Measurements from ENCODE around the gene EXD3. TPM values are rescaled to one million over a fixed set of nuclear protein-coding genes. Genes with fewer than 3 reads are reported as not detected.

Gene EXD3
- total and polyA plus RNA-seq, 2 of the 13 experiments (the other 11 are each of a cell fraction or from before 2014, with no cell fraction given): 2.7 to 4.8 TPM

- TF ChIP-seq, protein P1, sequence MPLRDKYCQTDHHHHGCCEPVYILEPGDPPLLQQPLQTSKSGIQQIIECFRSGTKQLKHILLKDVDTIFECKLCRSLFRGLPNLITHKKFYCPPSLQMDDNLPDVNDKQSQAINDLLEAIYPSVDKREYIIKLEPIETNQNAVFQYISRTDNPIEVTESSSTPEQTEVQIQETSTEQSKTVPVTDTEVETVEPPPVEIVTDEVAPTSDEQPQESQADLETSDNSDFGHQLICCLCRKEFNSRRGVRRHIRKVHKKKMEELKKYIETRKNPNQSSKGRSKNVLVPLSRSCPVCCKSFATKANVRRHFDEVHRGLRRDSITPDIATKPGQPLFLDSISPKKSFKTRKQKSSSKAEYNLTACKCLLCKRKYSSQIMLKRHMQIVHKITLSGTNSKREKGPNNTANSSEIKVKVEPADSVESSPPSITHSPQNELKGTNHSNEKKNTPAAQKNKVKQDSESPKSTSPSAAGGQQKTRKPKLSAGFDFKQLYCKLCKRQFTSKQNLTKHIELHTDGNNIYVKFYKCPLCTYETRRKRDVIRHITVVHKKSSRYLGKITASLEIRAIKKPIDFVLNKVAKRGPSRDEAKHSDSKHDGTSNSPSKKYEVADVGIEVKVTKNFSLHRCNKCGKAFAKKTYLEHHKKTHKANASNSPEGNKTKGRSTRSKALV (CRISPR knock-in tag; IDR thresholded peaks at IDR 0.05): 0 out of 2 replicates have a peak, but pooled peaks have one; percentile 33
- no peak for TF ChIP-seq SOX5 (CRISPR knock-in tag; IDR thresholded peaks at IDR 0.05; ENCODE audit: borderline replicate concordance)
- TF ChIP-seq NONO (IDR thresholded peaks at IDR 0.05): no peak
- 0 out of 2 replicates have a peak, but pooled peaks have one; percentile 27 for TF ChIP-seq NONO (CRISPR knock-in tag; conservative IDR thresholded peaks at IDR 0.05)
- no peak for TF ChIP-seq RAD51 (IDR thresholded peaks at IDR 0.05; ENCODE audit: borderline replicate concordance)
- TF ChIP-seq HOXA5 (CRISPR knock-in tag; IDR thresholded peaks at IDR 0.05): peak; percentile 57; the same call in 1 of the 2 replicates
- TF ChIP-seq RNF2 (conservative IDR thresholded peaks at IDR 0.05; ENCODE audit: low read depth): peak; percentile 61; the same call in 1 of the 2 replicates
- 0 out of 2 replicates have a peak, but pooled peaks have one; percentile 14 for TF ChIP-seq E2F1 (CRISPR knock-in tag; IDR thresholded peaks at IDR 0.05)
- no peak for TF ChIP-seq ZNF75D (CRISPR knock-in tag; IDR thresholded peaks at IDR 0.05; ENCODE audit: borderline replicate concordance)
- peak; percentile 25 for TF ChIP-seq AGO1 (IDR thresholded peaks at IDR 0.05; ENCODE audit: low read depth, low read length, poor library complexity, severe bottlenecking)
- no peak for TF ChIP-seq MIER2 (CRISPR knock-in tag; IDR thresholded peaks at IDR 0.05)
- peak; percentile 52; the same call in 1 of the 2 replicates for TF ChIP-seq MAZ (IDR thresholded peaks at IDR 0.05; ENCODE audit: borderline replicate concordance, low read depth, low read length)
- TF ChIP-seq MAZ (CRISPR knock-in tag; IDR thresholded peaks at IDR 0.05; ENCODE audit: low read depth): peak; percentile 79
- no peak for TF ChIP-seq ETS1 (CRISPR knock-in tag; IDR thresholded peaks at IDR 0.05)
- 0 out of 2 replicates have a peak, but pooled peaks have one; percentile 32 for TF ChIP-seq ARNTL (CRISPR knock-in tag; IDR thresholded peaks at IDR 0.05)
- TF ChIP-seq KDM1A (CRISPR knock-in tag; IDR thresholded peaks at IDR 0.05): no peak
- TF ChIP-seq ZNF275 (CRISPR knock-in tag; IDR thresholded peaks at IDR 0.05; ENCODE audit: borderline replicate concordance): peak; percentile 76; the same call in 1 of the 2 replicates
- no peak for TF ChIP-seq CREM (IDR thresholded peaks at IDR 0.05)
- TF ChIP-seq CREM (CRISPR knock-in tag; IDR thresholded peaks at IDR 0.05): no peak
- TF ChIP-seq, protein P2, sequence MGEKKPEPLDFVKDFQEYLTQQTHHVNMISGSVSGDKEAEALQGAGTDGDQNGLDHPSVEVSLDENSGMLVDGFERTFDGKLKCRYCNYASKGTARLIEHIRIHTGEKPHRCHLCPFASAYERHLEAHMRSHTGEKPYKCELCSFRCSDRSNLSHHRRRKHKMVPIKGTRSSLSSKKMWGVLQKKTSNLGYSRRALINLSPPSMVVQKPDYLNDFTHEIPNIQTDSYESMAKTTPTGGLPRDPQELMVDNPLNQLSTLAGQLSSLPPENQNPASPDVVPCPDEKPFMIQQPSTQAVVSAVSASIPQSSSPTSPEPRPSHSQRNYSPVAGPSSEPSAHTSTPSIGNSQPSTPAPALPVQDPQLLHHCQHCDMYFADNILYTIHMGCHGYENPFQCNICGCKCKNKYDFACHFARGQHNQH (CRISPR knock-in tag; IDR thresholded peaks at IDR 0.05): 0 out of 2 replicates have a peak, but pooled peaks have one; percentile 32
- TF ChIP-seq ZSCAN31 (CRISPR knock-in tag; IDR thresholded peaks at IDR 0.05; ENCODE audit: low read depth): 0 out of 2 replicates have a peak, but pooled peaks have one; percentile 56
- 0 out of 2 replicates have a peak, but pooled peaks have one; percentile 32 for TF ChIP-seq ZNF761 (CRISPR knock-in tag; conservative IDR thresholded peaks at IDR 0.05)
These were observed 15.9 kb downstream of the EXD3 start (continued) for GRCh38 chr9:137406876-137407589.
